DMS79 (cell line): ENCODE data around the gene ARMC6.
A peak's percentile ranks its signal among the peaks of the same experiment; 100 is the strongest.
"Not testable (repeated sequence)": the region's sequence is repeated elsewhere in the genome, so short reads cannot be mapped to it uniquely, and the experiment has no call there.

Experiments
- DNase-seq: peaks from one replicate; lab custom pipeline; 2025; lab: John Stamatoyannopoulos, UW

ARMC6 gene

DNA sequence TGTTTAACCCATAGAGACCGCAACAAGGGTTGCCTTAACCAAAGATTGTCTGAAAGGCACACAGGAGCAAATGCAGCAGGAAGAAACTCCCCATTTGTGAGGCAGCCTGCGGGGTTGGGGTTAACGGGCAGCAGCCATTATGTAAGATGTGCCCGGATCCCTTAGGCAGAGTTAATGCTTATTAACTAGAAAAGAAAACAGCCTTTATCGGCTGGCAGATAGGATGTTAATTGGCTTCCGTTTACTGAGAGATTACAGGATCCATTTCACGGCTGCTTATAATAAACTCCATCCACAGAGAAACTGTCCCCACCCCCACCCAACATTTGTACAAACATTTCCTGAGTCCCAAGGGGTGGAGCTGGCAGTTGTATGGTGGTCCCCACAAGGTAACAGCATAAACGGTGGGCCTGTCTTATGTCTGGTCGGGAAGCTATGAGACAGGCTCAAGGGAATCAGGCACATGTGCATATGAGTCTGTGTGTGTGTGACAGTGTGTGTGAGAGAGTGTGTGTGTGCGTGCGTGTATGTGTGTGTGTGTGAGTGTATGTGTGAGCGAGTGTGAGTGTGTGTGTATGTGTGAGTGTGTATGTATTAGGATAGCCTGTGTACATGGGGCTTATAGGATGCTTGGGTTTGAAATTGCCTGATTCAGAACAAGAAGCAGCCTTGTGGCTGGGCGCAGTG lies 40.9 kb downstream of the ARMC6 start:
- DNase-seq: no peak

DNA sequence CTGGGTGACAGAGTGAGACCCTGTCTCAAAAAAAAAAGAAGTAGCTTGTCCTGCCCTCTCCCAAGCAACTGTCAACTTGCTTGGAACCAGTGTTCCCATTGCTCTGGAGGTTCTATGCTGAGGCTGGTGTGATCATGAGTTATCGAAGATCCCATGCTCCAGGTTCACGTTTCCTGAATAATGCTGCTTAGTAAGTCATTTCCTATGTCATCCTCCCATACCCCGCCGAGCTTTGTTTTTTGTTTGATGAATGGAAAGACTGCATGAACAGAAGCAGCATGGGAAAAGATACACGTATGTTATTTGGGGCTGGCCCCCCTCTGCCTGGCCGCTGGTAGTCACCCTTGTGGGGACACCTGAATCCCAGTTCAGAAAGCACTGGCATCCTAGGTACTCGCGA lies 41.7 kb downstream of the ARMC6 start:
- no peak for DNase-seq

DNA sequence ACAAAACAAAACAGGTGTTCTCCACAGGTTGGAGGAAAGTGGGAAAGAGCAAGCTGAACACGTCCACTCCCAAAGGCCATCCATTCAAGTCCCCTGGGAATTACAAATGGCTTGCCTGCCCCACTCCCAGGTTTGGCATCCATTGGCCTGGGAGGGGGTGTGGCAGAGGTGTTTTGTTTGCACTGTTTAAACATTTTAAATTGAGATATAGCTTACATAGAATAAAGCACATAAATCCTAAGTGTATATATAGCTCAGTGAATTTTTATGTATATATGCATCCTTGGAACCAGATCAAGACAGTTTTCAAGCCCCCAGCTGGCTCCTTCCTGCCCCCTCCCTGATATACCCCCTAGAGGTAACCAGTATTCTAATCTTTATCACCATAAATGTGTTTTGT lies 43.1 kb downstream of the ARMC6 start:
- DNase-seq: no peak

DNA sequence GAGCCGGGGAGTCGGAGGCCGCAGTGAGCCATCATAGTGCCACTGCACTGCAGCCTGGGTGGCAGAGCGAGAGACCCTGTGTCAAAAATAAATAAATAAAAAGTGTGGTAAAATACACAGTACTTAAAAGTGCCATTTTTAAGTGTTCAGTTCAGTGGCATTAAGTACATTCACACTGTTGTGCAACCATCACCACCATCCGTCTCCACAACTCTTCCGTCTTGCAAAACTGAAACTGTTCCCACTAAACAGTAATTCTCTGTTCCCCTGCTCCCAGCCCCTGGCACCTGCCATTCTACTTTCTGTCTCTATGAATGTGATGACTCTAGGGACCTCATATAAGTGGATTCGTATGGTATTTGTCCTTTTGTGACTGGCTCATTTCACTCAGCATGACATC lies 43.7 kb downstream of the ARMC6 start:
- DNase-seq: no peak

DNA sequence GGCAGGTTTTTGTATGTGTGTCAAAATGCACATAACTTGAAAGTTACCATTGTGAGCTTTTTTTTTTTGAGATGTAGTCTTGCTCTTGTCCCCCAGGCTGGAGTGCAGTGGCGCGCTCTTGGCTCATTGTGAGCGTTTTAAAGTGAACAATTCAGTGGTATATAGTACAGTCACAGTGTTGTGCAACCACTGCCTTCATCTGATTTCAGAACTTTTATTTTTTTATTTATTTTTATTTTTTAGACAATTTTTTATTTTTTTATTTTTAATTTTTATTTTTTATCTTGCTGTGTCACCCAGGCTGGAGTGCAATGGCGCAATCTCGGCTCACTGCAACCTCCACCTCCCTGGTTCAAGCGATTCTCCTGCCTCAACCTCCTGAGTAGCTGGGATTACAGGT lies 45.4 kb downstream of the ARMC6 start:
- DNase-seq: no peak

DNA sequence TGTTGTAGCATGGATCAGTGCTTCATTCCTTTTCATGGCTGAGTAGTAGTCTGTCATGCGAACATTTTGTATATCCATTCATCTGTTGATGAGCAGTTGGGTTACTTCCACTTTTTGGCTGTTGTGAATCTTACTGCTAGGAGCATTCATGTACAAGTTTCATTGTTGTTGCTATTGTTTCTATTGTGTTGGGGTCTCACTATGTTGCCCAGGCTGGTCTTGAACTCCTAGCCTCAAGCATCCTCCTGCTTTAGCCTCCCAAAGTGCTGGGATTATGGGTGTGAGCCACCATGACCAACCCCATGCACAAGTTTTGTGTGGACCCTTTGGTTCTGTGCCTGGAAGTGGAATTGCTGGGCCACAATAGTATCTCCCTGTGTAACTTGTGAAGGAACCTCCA lies 46.2 kb downstream of the ARMC6 start:
- DNase-seq: no peak

DNA sequence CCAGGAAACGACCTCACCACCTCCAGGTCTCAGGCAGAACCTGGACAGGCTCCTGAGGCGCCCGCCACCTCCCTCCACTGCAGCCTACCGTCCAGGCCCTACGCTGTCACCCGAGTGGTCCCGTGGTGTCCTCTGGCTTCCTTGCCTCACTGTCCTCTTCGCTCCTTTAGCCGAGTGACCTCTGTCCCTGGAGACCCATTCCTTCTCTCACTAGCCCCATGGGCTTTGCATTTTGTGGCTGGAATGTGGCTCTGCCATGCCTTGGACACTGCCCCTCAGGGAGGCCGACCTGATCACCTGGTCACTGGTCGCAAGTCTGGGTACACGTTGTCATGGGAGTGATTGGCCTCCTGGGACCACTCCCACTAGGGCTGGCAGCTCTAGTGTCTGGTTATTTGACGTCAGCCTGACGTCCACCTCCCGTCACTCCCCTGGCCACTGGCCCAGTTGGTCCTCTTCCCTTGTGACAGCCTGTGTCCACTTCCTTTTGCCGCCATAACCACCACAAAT lies 48.3 kb downstream of the ARMC6 start:
- no peak for DNase-seq

DNA sequence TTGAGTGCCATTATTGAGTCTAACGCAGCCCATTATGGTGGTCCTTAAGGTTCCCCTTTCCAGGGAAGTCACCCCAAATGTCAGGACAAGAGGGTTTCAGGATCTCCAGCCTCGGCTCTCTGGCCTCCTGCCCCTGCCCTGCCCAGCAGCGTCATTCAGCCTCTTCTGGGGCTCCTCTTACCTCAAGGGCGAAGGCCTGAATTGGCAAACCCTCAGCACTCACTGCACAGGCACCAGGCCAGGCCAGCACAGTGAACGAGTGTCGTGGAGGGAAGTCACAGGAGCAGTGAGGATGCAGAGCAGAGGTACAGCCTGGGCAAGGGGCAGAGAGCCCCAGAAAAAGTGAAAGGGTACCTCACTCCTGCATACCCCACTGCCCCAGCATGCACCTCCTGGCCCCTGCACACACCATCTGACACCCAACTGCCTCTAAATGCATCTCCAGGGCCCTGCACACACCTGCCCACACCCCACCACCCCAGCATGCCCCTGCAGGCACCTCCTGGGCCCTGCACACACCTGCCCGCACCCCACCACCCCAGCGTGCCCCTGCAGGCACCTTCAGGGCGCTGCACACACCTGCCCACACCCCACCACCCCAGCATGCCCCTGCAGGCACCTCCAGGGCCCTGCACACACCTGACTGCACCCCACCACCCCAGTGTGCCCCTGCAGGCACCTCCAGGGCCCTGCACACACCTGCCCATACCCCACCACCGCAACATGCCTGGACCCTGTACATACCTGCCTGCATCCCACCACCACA lies 50.2 kb downstream of the ARMC6 start:
- no peak for DNase-seq

DNA sequence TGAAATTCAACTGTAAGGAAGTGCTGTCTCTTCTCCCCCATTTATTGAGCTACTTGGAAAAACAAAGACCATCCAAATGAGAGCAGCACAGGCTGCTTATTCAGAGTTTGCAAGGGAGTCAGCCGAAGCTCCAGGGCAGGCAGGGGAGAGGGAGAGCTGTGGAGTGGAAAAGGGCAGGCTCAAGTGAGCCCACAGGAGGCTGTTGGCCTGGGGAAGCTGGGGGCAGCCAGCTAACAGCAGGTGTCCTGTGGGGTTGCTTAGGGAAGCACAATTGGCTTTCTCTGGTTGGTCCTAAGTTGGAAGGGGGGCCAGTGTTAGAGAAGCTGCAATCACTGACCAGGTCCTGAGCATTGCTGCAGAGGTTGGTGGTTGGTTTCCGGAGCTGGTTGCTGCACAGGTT lies 54.3 kb downstream of the ARMC6 start:
- DNase-seq: no peak

DNA sequence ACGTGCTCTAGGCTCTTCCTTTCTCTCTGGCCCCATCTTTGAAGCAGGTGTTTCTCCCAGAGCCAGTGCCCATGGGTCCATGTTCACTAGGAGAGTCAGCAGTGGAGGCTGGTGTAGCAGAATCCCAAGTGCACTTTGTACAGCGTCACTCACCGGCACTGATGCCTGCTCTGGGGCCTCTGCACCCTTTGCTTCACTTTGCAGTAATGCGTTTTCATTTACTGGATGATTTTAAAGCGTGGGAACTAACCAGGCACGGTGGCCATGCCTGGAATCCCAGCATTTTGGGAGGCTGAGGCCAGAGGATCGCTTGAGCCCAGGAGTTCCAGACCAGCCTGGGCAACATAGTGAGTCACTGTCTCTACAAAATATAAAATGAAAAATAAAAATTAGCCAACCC lies 61.1 kb downstream of the ARMC6 start:
- DNase-seq: no peak

DNA sequence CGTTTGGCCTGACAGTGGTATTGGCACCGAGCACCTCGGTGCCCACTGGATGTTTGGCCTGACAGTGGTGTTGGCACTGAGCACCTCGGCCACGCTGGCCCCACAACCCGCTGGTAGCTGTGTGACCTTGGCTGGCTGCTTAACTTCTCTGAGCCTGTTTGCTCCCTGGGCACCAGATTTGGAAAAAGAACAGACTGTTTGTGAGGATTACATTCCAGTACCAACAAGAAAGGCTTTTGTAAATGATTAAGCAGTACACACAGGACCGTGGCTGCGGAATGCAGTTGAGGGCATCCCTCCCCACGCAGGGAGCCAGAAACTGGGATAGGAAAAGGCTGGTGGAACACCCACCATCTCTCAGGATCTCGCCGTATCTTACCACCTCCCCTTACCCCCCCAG lies 62.3 kb downstream of the ARMC6 start:
- no peak for DNase-seq

DNA sequence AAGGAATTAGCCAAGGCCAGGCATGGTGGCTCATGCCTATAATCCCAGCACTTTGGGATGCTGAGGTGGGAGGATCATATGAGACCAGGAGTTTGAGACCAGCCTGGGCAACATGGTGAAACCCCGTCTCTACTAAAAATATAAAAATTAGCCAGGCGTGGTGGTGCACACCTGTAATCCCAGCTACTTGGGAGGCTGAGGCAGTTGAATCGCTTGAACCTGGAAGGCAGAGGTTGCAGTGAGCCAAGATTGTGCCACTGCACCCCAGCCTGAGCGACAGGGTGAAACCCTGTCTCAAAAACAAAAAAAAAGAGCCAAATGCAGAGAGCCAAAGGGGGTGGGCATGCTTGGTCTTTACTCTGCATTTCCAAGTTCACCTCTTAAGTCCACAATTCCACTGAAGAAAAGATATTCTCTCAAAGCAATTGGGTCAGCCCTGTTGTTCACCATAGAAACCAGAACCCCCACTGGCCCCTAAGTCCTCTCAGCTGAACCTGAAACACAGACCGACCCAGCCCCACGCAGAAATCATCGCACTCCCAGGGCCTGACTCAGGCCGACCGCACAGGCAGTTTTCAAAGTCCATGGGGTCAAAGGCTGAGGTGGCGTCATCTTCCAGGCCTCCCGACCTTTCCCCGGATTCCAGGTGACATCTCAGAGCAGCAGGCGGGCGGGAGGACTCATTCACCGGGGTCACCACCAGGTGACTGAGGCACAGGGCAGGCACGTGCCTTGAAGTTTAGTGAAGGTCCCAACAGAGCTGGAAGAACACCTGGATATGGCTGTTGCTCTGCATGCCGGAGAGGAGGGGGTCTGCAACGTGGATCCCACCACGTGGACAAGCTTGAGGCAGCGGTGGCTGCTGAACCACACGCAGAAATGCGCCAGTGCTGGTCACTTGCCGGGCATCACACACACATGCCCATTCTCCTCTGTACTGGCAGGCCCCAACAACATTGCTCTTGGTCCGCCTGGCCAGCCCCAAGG lies 63.5 kb downstream of the ARMC6 start:
- DNase-seq: no peak

DNA sequence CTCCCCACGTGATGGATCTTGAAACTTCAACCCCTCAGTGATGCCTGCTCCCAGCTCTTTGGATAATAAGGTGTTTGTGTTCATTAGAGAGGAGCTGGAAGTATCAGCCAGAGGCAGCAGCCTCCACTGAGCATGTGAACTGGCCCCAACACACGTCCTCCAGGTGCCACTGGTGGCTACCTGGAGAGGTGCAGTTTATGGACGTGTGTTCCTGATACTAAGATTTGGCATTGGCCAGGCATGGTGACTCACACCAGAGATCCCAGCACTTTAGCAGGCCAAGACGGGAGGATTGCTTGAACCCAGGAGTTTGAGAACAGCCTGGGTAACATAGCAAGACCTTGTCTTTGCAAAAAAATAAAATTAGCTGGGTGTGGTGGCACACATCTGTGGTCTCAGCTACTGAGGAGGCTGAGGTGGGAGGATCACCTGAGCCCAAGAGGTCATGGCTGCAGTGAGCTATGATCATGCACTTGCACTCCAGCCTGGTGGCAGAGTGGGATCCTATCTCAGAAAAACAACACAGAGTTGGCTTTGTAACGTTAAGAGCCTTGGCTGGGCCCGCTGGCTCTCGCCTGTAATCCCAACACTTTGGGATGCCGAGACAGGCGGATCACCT lies 64.8 kb downstream of the ARMC6 start:
- no peak for DNase-seq

DNA sequence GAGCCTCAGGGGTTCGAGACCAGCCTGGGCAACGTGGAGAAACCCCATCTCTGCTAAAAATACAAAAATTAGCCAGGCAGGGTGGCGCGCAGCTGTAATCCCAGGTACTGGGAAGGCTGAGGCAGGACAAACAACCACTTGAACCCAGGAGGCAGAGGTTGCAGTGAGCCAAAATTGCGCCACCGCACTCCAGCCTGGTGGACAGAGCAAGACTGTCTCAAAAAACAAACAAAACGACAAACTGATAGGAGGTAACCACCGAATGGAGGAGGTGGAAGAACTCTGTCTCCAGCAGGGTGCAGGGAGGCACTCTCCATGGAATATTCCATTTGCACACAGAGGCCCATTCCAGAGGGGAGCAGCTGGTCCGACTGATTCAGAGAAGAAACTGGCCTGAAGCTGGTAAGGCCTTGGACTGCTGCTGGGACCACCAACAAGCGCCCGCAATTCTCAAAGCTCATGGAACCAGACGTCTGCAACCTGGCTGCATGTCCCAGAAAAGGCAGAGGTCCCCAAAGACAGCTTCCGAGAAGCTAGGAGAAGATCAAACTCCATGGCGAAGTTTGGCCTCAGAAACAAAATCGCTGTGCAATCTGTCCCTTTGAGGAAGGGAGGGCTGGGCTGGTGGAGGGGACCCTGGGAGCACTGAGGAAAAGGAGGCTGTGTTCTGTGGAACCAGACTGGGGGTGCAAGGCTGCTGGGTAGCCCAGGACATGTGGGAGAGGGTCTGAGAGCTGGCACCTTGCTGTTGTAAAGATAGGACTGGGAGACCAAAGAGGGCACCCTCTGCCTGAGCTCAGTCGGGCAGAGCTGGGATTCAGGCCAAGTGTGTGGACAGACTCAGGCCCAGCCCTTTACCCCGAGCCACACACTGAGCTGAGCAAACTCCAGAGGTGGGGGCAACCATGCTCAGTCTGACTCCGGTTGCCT lies 65.6 kb downstream of the ARMC6 start:
- DNase-seq: no peak

DNA sequence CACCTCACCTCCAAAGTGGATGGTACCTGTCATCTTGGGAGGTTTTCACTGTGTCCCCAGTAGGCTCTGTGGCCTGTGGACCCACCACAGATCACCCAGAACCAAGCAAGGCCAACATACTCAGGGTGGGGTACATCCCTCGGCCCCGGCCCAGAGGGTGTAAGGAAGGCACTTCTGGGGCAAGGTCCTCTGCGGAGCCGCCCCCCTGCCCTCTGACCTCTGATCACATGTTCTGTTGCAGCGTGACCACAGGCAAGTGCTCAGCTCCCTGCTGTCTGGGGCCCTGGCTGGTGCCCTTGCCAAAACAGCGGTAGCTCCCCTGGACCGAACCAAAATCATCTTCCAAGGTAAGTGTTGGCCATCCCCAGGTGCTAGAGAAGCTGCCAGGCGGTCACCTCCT lies 68.1 kb downstream of the ARMC6 start:
- DNase-seq: no peak

DNA sequence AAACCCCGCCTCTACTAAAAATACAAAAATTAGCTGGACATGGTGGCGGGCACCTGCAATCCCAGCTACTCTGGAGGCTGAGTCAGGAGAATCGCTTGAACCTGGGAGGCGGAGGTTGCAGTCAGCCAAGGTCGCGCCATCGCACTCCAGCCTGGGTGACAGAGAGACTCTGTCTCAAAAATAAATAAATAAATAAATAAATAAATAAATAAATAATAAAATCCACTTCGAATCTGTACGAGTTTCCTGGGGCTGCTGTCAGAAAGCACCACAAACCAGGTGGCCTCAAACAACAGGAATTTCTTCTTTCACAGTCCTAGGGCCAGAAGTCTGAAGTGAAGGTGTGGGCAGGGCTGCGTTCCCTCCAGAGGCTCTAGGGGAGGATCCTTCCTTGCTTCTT lies 69.2 kb downstream of the ARMC6 start:
- not testable (repeated sequence) for DNase-seq

DNA sequence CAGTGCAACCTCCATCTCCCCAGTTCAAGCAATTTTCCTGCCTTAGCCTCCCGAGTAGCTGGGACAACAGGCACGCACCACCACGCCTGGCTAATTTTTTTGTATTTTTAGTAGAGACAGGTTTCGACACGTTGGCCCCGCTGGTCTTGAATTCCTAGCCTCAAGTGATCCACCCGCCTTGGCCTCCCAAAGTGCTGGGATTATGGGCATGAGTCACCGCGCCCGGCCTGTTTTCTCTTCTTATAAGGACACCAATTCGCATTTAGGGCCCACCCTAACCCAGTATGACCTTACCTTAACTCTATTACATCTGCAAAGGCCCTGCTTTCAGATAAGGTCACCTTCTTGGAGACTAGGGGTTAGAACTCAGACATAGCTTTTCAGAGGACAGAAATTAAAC lies 69.8 kb downstream of the ARMC6 start:
- DNase-seq: no peak

DNA sequence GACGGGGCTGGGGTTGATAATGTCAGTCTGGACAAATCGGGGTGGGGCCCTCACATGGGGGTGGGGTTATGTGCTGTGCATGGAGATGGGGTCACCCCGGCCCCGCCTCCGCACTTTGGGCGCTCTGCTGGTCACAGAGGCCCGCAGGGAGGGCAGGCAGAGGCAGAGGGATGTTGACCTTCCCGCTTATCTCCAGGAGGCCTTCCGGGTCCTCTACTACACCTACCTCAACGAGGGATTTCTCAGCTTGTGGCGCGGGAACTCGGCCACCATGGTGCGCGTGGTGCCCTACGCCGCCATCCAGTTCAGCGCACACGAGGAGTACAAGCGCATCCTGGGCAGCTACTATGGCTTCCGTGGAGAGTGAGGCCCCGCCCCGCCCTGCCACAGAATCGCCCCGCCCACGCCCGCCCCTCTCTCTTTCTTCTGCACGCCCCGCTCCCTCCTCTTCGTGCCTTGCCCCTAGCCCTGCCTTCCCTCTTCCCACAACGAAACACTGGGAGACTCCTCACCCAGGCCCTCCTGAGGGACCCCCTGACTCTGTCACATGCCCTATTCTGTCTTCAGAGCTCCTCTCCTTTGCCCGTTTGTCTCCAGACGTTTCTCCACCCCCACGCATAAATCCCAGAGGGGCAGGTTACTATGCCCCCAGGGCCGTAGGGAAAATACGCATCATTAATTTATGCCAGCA lies 72.1 kb downstream of the ARMC6 start:
- peak; percentile 79 for DNase-seq

DNA sequence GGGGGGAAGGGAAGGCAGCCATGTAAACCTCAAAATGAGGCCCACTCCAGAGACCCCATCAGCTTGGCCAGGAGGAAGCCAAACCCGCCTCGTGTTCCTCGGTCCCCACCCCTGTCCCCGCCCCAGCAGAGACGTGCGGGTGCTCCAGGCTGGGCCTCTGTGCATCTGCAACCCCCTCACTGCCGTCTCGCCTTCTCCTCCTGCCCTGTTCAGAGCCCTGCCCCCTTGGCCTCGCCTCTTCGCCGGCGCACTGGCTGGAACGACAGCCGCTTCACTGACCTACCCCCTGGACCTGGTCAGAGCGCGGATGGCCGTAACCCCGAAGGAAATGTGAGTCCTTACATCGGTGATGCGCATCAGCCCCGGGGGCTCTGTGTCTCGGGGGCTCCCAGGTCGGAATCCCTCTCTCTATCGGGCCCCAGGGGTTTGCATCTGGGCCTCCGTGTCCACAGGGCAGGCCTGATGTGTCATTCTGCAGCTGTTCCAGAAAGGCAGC lies 72.7 kb downstream of the ARMC6 start:
- DNase-seq: no peak

DNA sequence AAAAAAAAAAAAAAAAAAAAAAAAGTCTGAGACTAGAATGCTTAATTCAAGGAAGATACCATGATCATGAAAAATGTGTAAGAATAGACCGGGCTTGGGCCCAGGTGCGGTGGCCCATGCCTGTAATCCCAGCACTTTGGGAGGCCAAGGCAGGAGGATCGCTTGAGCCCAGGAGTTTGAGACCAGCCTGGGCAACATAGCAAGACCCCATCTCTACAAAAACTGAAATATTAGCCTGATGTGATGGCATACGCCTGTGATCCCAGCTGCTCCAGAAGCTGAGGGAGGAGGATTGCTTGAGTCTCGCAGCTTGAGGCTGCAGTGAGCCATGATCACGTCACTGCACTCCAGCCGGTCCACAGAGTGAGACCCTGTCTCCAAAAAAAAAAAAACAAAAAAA lies 73.5 kb downstream of the ARMC6 start:
- DNase-seq: not testable (repeated sequence)
